Vagina (tissue), 2 donors: Measurements from ENCODE around the gene GJC1. TPM values are rescaled to one million over a fixed set of nuclear protein-coding genes. Genes with fewer than 3 reads are reported as not detected.
"Not testable (repeated sequence)": the region's sequence is repeated elsewhere in the genome, so short reads cannot be mapped to it uniquely, and the experiment has no call there.

ENCODE experiments used
- DNase-seq, 2 donors: peaks; one replicate each; pipeline ENCODE4 v3.0.0-alpha.2; 2017; ENCODE audit errors: extremely low spot score in 2 of 2
- H3K27ac ChIP-seq: fragments of 200-600 bp; sonication (generic); one replicate; pipeline ENCODE4 v1.5.1; 2019
- H3K27me3 ChIP-seq: fragments of 200-600 bp; sonication (generic); one replicate; pipeline ENCODE4 v1.5.1; 2019
- H3K36me3 ChIP-seq, 2 donors: fragments of 200-600 bp; sonication (generic); one replicate each; pipeline ENCODE4 v1.5.1; 2017 to 2019
- H3K4me1 ChIP-seq: fragments of 200-600 bp; sonication (generic); one replicate; pipeline ENCODE4 v1.5.1; 2019
- H3K4me3 ChIP-seq, 2 donors: fragments of 200-600 bp; sonication (generic); 1 replicate in 1 of 2; 2 replicates in 1 of 2; pipeline ENCODE4 v1.5.1; 2016 to 2019
- H3K9me3 ChIP-seq: fragments of 200-600 bp; sonication (generic); one replicate; pipeline ENCODE4 v1.5.1; 2019
- POLR2A ChIP-seq, 2 donors: fragments of 450-650 bp; IDR thresholded peaks; one replicate each; pipeline ENCODE4 v1.6.1; 2017; ENCODE audit warnings: antibody characterized with exemption in 2 of 2, mild to moderate bottlenecking in 2 of 2, moderate library complexity in 2 of 2
- POLR2AphosphoS5 ChIP-seq, 2 donors: sonication (generic); formaldehyde crosslinking; IDR thresholded peaks; one replicate each; pipeline ENCODE4 v1.9.0; 2017; ENCODE audit warnings: antibody characterized with exemption in 2 of 2, mild to moderate bottlenecking in 2 of 2, low read depth in 1 of 2; ENCODE audit not compliant: insufficient read depth in 1 of 2
- intact Hi-C: fragments of 100-400 bp; cut with DNase I; formaldehyde crosslinking; loops from one replicate; pipeline ENCODE4 v1.15.1; 2023
- total RNA-seq: library from RNA; depleted of rRNA; stranded (reverse); fragments of >200 nt; gene quantifications from one replicate; pipeline ENCODE4 v1.2.3, GENCODE V29; 2016
- TF ChIP-seq, protein P1 (sequence below), 3 experiments: fragments of 450-650 bp in 2 of 3; fragments of 200-600 bp in 1 of 3; sonication (generic) in 1 of 3; IDR thresholded peaks; one replicate each; pipeline ENCODE4 v1.5.1; 2017 to 2019; ENCODE audit warnings: antibody characterized with exemption in 3 of 3, mild to moderate bottlenecking in 2 of 3, moderate library complexity in 2 of 3

Gene GJC1
- total RNA-seq, 1 donor from 2014 or later, result 10.1 TPM

DNA sequence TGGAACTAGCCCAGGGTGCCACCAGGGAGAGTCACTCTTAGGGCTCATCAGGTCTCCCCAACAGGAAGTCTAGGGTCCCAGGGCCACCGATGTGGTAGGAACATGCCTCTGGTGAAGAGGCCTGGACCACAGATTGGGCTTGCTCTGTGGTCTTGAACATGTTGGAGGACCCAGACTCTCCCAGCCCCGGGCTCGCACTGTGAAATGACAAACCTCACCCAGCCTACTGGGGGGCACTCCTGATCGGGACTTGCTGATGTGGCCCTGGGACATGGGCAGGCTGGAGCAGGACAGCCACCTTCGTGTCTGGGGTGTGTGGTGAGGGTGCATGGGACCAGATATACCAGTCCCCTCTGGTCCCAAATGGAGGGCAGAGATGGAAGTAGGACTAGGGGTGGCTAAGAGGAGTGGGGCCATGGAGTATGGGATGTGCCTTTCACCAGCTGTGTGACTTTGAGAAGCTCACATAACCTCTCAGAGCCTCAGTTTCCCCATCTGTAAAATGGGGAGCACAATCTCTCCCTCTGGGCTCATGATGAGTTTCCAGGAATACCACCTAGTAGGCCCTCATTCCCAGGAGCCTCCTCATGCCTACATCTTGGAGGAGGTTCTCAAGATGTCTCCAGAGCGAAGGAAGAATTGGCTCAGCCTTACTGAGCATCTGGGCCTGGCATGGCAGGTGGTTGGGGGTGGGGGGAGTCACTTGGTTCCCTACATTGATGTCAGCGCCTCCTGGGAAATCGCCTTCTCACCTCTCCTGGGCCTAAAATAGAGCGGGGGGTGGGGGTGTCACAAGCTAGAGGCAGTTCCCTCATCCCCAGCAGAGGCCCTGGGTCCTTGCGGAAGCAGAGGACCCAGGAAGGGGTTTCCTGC lies 72.8 kb downstream of the GJC1 start:
- intact Hi-C loops, result no loop called here
- TF ChIP-seq POLR2A (IDR thresholded peaks at IDR 0.05) (no peak), POLR2AphosphoS5 (IDR thresholded peaks at IDR 0.05; ENCODE audit: insufficient read depth in 1 of 2, low read depth in 1 of 2) (no peak)
- TF ChIP-seq, protein P1, sequence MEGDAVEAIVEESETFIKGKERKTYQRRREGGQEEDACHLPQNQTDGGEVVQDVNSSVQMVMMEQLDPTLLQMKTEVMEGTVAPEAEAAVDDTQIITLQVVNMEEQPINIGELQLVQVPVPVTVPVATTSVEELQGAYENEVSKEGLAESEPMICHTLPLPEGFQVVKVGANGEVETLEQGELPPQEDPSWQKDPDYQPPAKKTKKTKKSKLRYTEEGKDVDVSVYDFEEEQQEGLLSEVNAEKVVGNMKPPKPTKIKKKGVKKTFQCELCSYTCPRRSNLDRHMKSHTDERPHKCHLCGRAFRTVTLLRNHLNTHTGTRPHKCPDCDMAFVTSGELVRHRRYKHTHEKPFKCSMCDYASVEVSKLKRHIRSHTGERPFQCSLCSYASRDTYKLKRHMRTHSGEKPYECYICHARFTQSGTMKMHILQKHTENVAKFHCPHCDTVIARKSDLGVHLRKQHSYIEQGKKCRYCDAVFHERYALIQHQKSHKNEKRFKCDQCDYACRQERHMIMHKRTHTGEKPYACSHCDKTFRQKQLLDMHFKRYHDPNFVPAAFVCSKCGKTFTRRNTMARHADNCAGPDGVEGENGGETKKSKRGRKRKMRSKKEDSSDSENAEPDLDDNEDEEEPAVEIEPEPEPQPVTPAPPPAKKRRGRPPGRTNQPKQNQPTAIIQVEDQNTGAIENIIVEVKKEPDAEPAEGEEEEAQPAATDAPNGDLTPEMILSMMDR (IDR thresholded peaks at IDR 0.05), result no peak
- H3K27me3 ChIP-seq, result no peaks in the 10 kb centered on the region
- no peaks in the 10 kb centered on the region for H3K9me3 ChIP-seq
- no peak for DNase-seq
- no peaks in the 10 kb centered on the region for H3K36me3 ChIP-seq
- peaks cover 15% of the 10 kb centered on the region for H3K4me1 ChIP-seq
- H3K27ac ChIP-seq, result no peak overlapping the region
- H3K4me3 ChIP-seq, result no peak overlapping the region

DNA sequence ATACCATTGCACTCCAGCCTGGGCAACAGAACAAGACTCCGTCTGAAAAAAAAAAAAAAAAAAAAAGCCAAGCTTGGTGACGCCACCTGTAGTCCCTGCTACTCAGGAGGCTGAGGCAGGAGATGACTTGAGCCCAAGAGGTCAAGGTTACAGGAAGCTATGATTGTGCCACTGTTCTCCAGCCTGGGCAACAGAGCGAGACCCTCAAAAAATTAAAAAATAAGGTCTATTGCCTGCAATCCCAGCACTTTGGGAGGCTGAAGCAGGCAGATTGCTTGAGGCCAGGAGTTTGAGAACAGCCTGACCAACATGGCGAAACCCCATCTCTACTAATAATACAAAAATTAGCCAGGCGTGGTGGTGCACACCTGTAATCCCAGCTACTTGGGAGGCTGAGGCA lies 74.9 kb downstream of the GJC1 start:
- H3K36me3 ChIP-seq, H3K9me3 ChIP-seq, intact Hi-C loops, H3K27me3 ChIP-seq, DNase-seq, H3K27ac ChIP-seq, H3K4me3 ChIP-seq: not testable (repeated sequence)
- peaks cover 15% of the 10 kb centered on the region for H3K4me1 ChIP-seq

DNA sequence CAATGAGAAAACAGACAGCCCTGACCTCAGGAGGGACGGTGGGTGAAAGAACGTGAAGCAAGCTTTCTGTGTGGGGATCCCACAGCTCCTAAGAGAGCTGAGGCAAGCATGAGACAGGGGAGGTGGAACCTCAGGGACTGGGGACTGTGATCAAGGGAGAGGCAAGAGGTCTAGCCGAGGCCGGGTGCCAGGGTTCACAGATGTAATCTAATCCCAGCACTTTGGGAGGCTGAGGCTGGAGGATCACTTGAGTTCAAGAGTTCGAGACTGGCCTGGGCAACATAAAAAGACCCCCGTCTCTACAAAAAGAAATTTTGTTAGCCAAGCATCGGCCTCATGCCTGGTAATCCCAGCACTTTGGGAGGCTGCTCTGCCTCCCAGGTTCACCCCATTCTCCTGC lies 75.8 kb downstream of the GJC1 start:
- H3K27me3 ChIP-seq, result no peaks in the 10 kb centered on the region
- no peaks in the 10 kb centered on the region for H3K9me3 ChIP-seq
- peaks cover 9% of the 10 kb centered on the region for H3K4me1 ChIP-seq
- no peak overlapping the region for H3K4me3 ChIP-seq
- no peaks in the 10 kb centered on the region for H3K36me3 ChIP-seq
- no peak for TF ChIP-seq POLR2A (IDR thresholded peaks at IDR 0.05)
- DNase-seq, result no peak
- intact Hi-C loops, result no loop called here
- H3K27ac ChIP-seq, result no peak overlapping the region

DNA sequence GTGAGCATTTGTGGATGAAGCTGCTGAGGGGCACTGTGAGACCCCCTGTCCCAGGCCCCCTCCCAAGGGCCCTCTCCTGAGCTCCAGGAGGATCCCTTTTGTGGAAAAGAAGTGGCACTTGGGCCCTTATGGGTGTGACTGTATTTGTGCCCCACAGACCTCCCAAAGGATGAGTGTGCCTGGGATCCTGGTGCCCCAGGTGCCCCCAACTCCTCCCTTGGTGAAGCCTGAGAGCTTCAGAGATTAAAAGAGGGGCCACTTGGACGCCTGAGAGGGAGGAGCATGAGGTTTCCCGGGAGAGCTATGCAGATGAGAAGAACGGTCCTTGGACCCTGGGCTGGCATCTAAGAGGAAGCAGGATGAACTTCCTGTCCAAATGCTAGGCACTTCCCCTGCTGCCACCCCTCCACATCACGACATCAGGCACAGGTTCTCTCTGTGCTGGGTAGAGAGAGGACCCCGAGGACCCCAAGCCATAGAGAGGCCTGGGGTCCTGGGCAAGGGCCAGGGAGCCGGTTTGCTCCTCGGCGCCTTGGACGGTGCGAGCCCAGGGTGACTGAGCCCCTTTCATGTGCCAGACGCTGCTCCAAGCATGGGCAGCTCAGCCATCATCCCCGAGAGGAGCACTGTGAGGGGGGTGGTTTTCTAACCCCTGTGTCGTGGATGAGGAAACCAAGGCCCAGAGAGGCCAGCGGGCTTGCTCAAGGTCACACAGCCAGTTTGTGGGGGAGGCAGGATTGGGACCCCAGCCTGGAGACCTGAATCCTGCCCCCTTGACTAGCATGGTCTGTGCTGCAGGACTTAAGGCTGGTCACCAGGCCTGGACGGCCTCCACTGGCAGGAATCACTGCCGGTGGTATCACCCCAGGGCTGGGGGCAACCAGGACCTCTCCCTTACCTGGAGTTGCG lies 76.9 kb downstream of the GJC1 start:
- no peak overlapping the region for H3K27ac ChIP-seq
- H3K4me3 ChIP-seq, result no peak overlapping the region
- H3K36me3 ChIP-seq, result no peaks in the 10 kb centered on the region
- TF ChIP-seq, protein P1 (IDR thresholded peaks at IDR 0.05), result no peak
- no peak for TF ChIP-seq POLR2AphosphoS5 (IDR thresholded peaks at IDR 0.05; ENCODE audit: insufficient read depth in 1 of 2, low read depth in 1 of 2)
- TF ChIP-seq POLR2A (IDR thresholded peaks at IDR 0.05), result no peak
- intact Hi-C loops, result no loop called here
- H3K27me3 ChIP-seq, result no peaks in the 10 kb centered on the region
- H3K9me3 ChIP-seq, result no peaks in the 10 kb centered on the region
- H3K4me1 ChIP-seq, result peaks cover 1% of the 10 kb centered on the region
- DNase-seq, result no peak

DNA sequence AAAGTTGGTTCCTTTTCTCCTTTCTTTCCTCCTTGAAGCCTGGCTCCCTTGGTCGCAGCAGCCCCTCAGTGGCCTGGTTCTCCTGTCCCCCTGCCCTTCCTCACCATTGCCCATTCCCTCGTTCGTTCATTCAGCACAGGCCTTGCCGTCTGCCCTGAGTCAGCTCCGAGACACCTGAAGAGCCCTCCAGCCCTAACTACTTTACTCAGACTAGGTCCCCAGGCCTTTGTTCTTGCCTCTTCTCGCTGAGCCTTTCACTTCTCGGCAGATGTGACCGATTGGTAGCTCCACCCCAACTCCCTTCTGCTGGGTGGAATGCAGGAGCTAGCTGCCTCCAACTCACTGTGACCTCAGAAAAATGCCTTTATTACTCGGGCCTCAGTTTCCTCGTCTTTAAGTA lies 78.3 kb downstream of the GJC1 start:
- Histone ChIP-seq H3K27me3 (no peaks in the 10 kb centered on the region), H3K9me3 (no peaks in the 10 kb centered on the region), H3K4me3 (no peak overlapping the region), H3K27ac (no peak overlapping the region), H3K36me3 (no peaks in the 10 kb centered on the region), H3K4me1 (no peaks in the 10 kb centered on the region)
- no peak for DNase-seq
- TF ChIP-seq POLR2AphosphoS5 (IDR thresholded peaks at IDR 0.05; ENCODE audit: insufficient read depth in 1 of 2, low read depth in 1 of 2) (no peak), POLR2A (IDR thresholded peaks at IDR 0.05) (no peak)
- TF ChIP-seq, protein P1 (IDR thresholded peaks at IDR 0.05), result no peak
- intact Hi-C loops, result no loop called here
